GM23248 (cell line): Measurements from ENCODE around the gene SARDH.

Source experiments
- EZH2 ChIP-seq: fragments of 200-600 bp; sonication (generic); IDR thresholded peaks from 2 replicates; pipeline ENCODE4 v1.6.1; 2018; ENCODE audit warnings: antibody characterized with exemption, mild to moderate bottlenecking; ENCODE audit not compliant: insufficient read depth, poor library complexity, severe bottlenecking
- EZH2phosphoT487 ChIP-seq: fragments of 200-600 bp; sonication (generic); IDR thresholded peaks from 2 replicates; pipeline ENCODE4 v1.6.1; 2018; ENCODE audit warnings: antibody characterized with exemption, moderate library complexity, mild to moderate bottlenecking, low read depth; ENCODE audit not compliant: insufficient read depth

DNA sequence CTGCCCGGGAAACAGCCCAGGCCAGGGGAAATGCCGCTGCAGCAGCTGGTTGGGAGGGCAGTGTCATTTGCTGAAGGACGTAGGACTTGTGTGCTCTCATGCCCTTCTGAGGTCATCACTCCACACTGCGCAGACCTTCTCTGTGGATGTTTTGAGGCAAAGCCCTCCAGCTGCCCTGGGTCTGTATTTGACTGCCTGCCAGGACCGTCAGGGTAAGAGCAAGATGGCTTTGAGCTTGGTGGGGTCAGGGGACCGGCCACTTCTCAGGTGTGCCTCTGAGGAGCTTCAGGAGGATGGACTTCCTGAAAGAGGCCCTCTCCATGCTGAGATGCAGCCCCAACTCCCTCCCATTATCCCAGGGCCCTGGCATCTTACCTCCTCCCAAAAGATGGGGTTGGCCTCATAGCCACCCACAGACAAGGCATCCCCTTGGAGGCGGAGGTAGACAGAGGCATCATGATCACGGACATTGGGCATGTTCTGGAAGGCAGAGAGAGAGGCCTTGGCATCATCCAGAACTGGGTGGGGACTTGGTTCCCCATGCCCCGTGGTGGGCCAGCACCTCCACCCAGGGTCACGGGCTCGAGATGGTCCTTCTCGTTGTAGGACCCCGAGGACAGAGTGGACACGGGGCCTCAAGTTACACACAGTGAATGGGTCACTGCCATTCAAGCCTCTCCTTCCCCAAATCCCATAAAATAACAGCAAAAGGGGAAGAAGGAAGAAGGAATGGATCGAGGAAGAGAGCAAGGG is 19.4 kb downstream of the SARDH start:
- TF ChIP-seq EZH2phosphoT487 (no peak), EZH2 (no peak)
